ENCODE measurements around the gene ZNF512. TPM values are rescaled to one million over a fixed set of nuclear protein-coding genes. Genes with fewer than 3 reads are reported as not detected.

ZNF512 gene
- total RNA-seq, 4 donors from 2014 or later: 8.1 to 23.5 (median 20.6) TPM

DNA sequence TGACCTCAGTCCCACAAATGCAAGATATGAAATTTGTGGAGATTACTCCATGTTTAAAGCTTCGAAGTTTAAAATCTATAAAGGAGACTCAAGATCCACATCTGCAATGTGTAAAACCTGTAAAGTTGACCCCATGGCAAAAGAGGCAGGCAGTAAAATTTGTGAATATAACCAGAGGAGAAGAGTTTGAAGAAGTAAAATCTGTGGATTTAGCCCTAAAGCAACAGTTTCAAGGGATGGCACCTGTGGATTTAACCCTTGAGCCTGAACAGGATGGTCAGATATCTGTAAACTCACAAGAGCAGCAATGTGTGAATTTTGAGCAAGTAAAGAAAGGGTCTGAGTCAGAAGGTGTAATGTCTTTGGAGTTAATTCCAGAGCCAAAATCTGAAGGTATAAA, 11.2 kb upstream of the ZNF512 start:
- Histone ChIP-seq H3K36me3 (no peaks in the 10 kb centered on the region), H3K27me3 (peaks cover 22% of the 10 kb centered on the region), H3K4me1 (no peaks in the 10 kb centered on the region), H3K9me3 (peaks cover 11% of the 10 kb centered on the region), H3K27ac (no peak overlapping the region), H3K4me3 (no peak overlapping the region)
- WGBS: 81% methylated on average over 1 of the region's 1 CpG
- no peak for TF ChIP-seq POLR2AphosphoS5 (IDR thresholded peaks at IDR 0.05)
- TF ChIP-seq, protein P1, sequence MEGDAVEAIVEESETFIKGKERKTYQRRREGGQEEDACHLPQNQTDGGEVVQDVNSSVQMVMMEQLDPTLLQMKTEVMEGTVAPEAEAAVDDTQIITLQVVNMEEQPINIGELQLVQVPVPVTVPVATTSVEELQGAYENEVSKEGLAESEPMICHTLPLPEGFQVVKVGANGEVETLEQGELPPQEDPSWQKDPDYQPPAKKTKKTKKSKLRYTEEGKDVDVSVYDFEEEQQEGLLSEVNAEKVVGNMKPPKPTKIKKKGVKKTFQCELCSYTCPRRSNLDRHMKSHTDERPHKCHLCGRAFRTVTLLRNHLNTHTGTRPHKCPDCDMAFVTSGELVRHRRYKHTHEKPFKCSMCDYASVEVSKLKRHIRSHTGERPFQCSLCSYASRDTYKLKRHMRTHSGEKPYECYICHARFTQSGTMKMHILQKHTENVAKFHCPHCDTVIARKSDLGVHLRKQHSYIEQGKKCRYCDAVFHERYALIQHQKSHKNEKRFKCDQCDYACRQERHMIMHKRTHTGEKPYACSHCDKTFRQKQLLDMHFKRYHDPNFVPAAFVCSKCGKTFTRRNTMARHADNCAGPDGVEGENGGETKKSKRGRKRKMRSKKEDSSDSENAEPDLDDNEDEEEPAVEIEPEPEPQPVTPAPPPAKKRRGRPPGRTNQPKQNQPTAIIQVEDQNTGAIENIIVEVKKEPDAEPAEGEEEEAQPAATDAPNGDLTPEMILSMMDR (IDR thresholded peaks at IDR 0.05): no peak
- no peak for TF ChIP-seq POLR2A (IDR thresholded peaks at IDR 0.05)
- no peak for TF ChIP-seq EP300 (IDR thresholded peaks at IDR 0.05)
- no peak for DNase-seq (ENCODE audit: low spot score in 2 of 2)

DNA sequence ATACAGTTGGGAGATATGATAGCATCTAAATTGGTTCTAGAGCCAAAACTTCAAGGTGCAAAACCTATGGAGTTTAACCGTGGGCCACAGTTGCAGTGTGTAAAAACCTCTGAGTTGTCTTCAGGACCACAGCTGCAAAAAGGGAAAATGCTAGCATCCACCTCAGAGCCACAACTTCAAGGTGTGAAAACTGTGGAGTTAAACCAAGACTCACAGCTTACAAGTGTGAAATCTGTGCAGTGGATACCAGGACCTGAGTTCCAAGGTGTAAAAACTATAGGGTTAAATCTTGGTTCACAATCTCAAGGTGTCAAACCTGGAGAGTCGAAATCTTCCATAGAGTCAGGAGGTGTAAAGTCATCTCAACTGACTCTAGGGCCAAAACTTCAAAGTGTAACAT, 10.4 kb upstream of the ZNF512 start:
- Histone ChIP-seq H3K4me3 (no peak overlapping the region), H3K36me3 (no peaks in the 10 kb centered on the region), H3K27me3 (peaks cover 19% of the 10 kb centered on the region), H3K9me3 (peaks cover 11% of the 10 kb centered on the region), H3K27ac (no peak overlapping the region), H3K4me1 (no peaks in the 10 kb centered on the region)
- 83% methylated on average over 2 of the region's 2 CpGs for WGBS
- no peak for DNase-seq (ENCODE audit: low spot score in 2 of 2)
- TF ChIP-seq, protein P1 (IDR thresholded peaks at IDR 0.05): no peak
- no peak for TF ChIP-seq POLR2A (IDR thresholded peaks at IDR 0.05)
- TF ChIP-seq POLR2AphosphoS5 (IDR thresholded peaks at IDR 0.05): no peak
- TF ChIP-seq EP300 (IDR thresholded peaks at IDR 0.05): no peak

DNA sequence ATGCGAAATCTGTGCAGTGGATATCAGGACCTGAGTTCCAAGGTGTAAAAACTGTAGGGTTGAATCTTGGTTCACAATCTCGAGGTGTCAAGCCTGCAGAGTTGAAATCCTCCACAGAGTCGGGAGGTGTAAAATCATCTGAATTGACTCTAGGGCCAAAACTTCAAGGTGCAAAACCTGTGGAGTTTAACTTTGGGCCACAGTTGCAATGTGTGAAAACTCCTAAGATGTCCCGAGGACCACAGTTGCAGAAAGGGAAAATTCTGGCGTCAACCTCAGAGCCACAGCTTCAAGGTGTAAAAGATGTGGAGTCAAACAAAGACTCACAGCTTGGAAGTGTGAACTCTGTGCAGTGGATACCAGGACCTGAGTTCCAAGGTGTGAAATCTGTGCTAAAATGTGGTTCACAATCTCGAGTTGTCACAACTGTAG, 9.8 kb upstream of the ZNF512 start:
- Histone ChIP-seq H3K27me3 (peaks cover 14% of the 10 kb centered on the region), H3K4me3 (no peak overlapping the region), H3K27ac (no peak overlapping the region), H3K9me3 (peaks cover 11% of the 10 kb centered on the region), H3K4me1 (no peaks in the 10 kb centered on the region), H3K36me3 (no peaks in the 10 kb centered on the region)
- no peak for DNase-seq (ENCODE audit: low spot score in 2 of 2)
- 79% methylated on average over 6 of the region's 6 CpGs for WGBS
- TF ChIP-seq POLR2AphosphoS5 (IDR thresholded peaks at IDR 0.05): no peak

DNA sequence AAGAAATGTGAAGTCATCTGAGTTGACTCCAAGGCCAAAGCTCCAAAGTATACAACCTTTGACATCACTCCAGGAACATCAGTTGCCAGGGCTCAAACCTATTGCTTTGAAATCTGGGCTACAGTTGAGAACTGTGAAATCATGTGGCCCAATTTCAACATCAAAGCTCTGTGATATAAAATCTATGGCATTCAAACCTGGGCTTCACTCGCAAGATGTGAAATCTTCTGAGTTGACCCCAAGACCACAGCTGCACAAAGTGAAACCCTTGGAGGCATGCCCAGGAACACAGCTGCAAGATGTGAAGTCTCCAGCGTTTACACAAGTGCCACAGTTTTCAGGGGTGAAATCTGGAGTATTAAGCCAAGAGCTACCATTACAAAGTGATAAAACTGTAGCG, 9.4 kb upstream of the ZNF512 start:
- TF ChIP-seq POLR2A (IDR thresholded peaks at IDR 0.05) (no peak), POLR2AphosphoS5 (IDR thresholded peaks at IDR 0.05) (no peak), EP300 (IDR thresholded peaks at IDR 0.05) (no peak)
- TF ChIP-seq, protein P1 (IDR thresholded peaks at IDR 0.05): no peak
- Histone ChIP-seq H3K9me3 (peaks cover 12% of the 10 kb centered on the region), H3K4me1 (no peaks in the 10 kb centered on the region), H3K27ac (no peak overlapping the region), H3K27me3 (peaks cover 9% of the 10 kb centered on the region), H3K4me3 (no peak overlapping the region), H3K36me3 (no peaks in the 10 kb centered on the region)
- 87% methylated on average over 3 of the region's 3 CpGs for WGBS
- no peak for DNase-seq (ENCODE audit: low spot score in 2 of 2)

GRCh38 chr2:27581417-27582128, 1.3 kb upstream of the ZNF512 start:
- DNase-seq (ENCODE audit: low spot score in 2 of 2): no peak
- TF ChIP-seq POLR2A (IDR thresholded peaks at IDR 0.05) (no peak), POLR2AphosphoS5 (IDR thresholded peaks at IDR 0.05) (no peak), EP300 (IDR thresholded peaks at IDR 0.05) (no peak)
- TF ChIP-seq, protein P1 (IDR thresholded peaks at IDR 0.05): no peak
- Histone ChIP-seq H3K27ac (no peak overlapping the region), H3K27me3 (no peaks in the 10 kb centered on the region), H3K9me3 (peaks cover 8% of the 10 kb centered on the region), H3K36me3 (no peaks in the 10 kb centered on the region), H3K4me3 (no peak overlapping the region), H3K4me1 (peaks cover 26% of the 10 kb centered on the region)
- 95% methylated on average over 13 of the region's 19 CpGs for WGBS

Data from suprapubic skin (tissue), 4 donors.